HG03432 (cell line): ENCODE measurements around the gene MAGI1.

Experiments
- ATAC-seq: cut with Tn5 transposase; IDR thresholded peaks from one replicate; pipeline ENCODE4 v1.9.1; 2021; ENCODE audit warnings: mild to moderate bottlenecking, moderate library complexity; ENCODE audit not compliant: unreplicated experiment

The MAGI1 gene

DNA sequence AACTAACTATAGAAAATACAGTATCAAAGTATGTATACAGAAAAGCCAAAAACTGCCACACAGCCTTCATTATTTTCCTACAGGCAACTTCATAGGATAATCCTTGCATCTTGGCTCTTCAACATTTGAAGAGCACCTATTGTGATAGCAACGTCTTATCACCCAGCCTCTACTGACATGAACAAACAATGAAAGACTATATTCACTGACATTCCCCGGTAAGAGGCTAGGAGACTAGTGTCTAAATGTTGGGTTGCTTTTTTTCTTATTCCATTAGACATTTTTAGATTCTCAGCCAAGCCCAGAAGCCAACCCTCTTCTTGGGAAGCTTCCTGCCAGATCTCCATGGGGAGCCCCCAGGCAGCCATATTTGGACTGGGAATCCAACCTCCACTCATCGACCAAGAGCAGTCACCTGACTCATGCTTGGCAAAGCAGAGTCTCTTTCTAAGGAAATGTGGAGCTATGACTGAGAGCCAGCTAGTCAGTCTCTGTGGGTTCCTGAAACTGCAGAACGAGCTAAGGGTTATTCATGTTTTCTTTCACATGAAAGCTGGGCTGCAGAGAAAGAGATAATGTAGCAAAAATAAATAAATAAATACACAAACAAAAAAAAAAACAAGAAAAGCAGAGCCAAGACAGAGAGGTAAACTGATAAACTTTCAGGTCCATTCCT is 227.5 kb downstream of the MAGI1 start:
- ATAC-seq, result no peak

DNA sequence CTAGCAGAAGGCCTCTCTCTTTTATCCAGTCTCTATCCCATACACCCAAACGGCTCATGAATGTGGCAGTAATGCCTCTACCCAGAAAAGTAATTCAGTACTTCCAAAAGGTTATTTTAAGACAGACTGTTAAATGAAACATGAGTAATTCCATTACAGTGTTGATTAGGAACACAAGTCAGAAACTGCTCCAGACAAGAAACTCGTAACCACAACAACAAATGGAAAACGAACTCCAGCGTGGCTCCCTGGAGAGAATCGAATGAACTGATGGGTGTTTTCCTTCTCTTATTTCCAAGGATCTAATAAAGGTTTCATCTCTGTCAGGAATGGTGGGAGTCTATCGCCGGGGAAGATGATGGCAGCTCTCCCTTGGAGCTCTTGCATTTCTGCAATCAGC is 228.4 kb downstream of the MAGI1 start:
- no peak for ATAC-seq

DNA sequence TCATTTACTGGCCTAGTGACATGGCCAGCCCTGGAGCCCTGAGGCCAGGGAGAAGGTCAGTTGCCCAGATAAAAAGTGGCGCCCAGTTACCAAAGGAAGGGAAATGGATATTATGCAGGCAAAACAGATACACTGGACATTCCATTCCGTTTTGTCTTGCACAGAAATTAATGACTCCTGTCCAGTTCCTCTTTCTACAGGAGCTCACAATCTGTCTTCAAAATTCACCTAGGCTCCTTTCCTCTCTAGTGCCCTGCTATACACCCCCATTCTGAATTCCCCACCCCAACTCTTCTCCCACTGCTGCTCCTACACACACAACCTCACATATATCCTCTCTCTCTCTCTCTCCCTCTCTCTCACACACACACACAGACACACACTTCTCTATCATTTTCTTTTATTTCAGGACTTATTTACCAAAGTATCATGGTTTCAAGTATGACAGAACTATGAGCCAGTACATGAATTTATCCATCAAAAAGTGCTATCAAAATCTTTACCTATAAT is 229.0 kb downstream of the MAGI1 start:
- ATAC-seq, result no peak

DNA sequence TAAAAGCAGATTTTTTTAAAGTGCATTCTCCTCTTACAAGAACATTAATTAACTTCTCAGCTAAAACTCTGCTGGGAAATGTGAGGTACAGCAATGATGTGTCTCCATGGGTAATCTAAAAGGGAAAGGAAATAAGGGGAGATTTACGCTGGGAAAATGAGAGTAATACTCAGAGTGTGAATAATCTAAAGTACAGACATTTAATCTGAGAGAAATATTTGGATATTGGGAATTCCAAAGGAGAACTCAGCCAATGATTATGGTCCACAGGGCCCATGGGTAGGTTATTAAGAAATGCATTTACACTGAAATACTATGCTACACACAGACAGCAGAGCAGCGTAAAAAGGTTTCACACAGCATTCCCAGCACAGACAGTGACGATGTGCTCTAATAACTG is 229.9 kb downstream of the MAGI1 start:
- no peak for ATAC-seq

DNA sequence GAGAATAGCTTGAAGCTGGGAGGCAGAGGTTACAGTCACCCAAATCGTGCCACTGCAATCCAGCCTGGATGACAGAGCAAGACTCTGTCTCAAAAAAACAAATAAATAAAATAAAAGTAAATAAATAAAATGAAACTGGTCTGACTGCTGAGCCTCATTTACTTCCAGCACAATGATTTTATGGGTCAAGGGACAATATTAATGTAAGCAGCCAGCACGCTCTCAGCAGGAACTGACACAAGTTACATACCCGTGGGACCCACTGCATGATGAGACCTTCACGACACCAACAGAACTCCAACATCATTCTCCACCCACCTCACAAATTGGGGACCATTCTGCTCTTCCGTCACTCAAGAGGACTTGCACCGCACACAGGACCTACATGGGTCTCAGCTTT is 230.3 kb downstream of the MAGI1 start:
- no peak for ATAC-seq

DNA sequence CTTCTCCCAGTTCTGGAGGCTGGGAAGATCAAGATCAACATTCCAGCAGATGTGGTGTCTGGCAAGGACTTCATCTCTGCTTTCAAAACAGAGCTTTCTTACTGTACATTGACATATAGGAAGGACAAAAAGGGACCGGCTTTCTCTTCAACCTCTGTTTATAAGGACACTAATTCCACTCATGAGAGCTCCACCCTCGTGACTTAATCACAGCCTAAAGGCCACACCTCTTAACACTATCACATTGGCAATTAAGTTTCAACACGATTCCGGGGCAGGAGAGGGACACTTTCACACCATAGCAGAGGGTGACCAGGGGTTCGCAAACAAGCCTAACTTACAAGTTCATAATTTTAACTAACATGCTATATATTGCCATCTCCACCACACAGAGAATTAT is 231.5 kb downstream of the MAGI1 start:
- no peak for ATAC-seq

DNA sequence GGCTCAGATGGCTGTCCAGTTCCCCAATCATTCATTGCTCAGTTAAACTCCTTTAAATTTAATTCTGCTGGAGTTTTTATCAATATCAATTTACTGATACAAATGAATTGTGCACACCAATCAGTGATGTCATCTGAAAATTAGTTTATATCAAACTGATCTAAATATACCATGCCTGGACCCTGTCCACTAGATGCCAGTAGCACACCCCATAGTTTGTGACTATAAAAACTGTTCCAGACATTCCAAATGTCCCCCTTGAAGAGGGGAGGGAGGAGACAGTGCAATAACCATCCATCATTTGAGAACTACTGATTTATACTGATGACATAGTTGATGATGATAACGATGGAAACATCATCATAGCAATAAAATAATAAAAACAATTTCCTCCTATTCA is 232.1 kb downstream of the MAGI1 start:
- no peak for ATAC-seq

DNA sequence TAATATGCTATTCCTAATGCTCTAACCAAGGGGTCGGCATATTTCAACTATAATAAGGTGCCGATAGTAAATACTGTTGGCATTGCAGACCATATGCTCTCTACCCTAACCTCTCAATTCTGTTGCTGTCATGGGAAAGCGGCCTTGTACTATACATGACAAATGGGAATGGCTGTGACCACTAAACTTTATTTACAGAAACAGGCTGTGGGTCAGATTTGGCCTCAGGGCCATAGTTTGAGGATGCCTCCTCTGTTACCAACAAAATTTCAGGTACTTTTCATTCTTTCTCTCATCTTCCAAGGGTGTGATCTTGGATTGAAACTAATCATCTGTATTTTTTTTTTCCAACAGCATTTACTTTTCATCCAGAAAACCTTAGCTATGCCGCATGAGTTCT is 242.0 kb downstream of the MAGI1 start:
- ATAC-seq, result no peak

- no peak for ATAC-seq
These were observed 243.6 kb downstream of the MAGI1 start for GRCh38 chr3:65795166-65795565.

DNA sequence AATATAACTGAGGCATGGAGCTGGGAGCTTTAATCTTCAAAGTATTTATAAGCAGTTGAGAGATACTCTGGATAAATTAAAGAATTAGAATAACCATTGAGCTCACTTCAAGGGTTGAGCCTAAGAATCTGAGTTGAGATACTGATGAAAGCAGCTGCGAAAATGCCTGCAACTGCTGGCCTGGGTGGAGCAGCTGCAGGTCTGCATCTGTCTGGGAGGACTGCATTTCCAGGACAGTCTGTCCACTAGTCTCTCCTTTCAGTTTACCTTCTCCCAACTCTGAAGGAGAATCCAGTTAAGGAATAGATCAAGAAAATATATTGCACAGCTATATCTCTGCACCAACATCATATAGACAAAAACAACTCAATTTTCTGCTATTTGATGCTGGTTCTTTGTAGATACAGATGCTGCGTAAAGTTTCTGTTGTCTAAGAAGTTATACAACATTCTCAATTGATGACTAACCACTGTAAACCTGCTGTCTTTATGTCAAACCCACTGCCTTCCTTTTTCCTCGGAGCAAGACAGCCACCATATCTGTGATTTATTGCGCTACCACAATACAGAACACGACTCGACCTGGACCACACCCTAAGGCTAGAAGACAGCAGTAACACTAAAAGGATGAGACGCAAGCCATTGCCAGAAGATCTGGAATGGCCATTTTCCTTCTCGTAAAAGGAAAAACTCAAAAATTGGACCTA is 245.1 kb downstream of the MAGI1 start:
- ATAC-seq, result no peak

GRCh38 chr3:65788461-65788860 is 250.3 kb downstream of the MAGI1 start:
- no peak for ATAC-seq

DNA sequence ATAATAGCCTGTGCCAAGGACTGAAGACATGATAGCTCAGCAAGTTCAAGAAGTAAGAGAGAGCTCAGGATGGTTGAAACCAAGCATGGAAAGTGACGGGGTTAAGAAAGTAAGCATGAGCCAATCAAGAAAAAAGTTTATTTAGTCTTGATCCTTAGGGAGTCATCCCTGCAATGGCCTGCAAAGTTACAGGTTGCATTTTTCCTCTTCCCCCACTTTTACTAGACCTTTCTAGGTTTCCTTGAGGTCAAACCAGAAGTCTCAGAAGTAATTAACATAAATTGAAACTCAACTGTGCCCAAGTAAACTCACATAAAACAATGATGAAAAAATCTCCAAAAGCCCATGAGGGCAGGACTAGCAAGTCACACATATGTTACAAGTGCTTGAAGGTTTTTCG is 250.9 kb downstream of the MAGI1 start:
- ATAC-seq, result no peak

DNA sequence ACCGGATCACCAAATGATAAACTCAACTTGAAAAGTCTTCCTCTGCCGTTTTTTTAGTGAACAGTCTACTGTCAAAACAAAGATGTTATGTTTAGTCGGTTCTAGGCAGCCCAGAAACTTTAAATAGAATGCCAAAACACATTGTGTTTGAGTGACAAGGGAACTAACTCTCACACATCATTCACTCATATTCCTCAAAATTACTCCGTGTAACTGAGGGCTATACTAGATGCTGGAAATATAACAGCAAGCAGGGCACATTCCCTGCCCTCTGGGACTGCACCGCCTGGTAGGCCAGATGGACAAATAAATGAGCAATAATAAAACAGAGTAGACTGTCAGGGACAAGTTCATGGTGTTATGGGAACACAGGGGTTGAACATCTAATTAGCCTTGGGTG is 251.4 kb downstream of the MAGI1 start:
- ATAC-seq, result no peak

GRCh38 chr3:65786890-65787289 is 251.8 kb downstream of the MAGI1 start:
- no peak for ATAC-seq

- peak; percentile 60 for ATAC-seq
These were observed 253.6 kb downstream of the MAGI1 start for GRCh38 chr3:65785065-65785645.

DNA sequence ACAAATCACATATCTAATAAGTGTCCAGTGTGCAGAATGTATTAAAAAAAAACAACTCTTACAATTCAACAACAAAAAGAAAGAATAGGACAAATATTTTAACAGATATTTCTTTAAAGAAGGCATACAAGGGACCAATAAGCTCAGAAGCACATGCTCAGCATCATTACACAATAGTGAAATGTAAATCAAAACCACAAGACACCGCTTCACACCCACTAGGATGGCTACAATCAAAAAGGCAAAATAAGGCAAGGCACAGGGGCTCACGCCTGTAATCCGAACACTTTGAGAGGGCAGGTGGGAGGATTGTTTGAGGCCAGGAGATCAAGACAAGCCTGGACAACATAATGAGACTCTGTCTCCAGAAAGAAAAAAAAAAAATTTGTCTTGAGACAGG is 255.6 kb downstream of the MAGI1 start:
- ATAC-seq, result no peak

DNA sequence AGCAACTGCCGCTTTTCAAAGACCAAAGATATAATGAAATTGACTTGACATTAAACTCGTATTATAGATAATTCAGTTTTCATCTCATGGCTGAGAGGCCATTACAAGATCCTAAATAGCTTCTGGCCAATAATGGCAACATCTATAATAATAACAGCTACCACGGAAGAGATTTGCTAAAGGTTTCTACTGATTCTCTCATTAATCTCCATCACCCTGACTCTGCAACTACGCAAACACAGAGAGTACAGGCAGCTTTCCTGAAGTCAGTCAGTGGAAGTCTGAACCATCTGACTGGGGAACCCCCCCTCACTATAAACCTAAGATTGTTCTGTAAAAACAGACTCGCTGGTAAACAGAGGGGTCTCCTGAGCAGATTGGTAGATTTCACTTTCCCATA is 257.1 kb downstream of the MAGI1 start:
- no peak for ATAC-seq

- no peak for ATAC-seq
These were observed 259.3 kb downstream of the MAGI1 start for GRCh38 chr3:65779390-65779789.

DNA sequence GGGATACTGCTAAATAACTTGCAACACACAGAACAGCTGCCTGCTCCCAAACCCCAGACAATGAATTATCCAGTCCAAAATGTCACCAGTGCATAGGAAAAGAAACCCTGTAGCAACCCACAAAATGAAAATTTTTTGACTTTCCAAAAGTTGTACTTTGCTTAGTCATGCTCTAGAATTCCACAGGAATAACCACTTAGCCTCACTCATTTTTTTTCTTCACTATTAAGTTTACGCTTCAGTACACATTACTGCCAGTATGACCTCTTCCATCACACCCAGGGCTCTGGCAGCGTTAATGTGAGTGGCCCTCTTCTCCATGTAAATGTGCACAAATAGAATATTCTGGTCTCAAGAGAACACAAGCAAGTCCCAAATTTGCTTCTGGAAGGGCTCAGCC is 259.8 kb downstream of the MAGI1 start:
- ATAC-seq, result no peak

DNA sequence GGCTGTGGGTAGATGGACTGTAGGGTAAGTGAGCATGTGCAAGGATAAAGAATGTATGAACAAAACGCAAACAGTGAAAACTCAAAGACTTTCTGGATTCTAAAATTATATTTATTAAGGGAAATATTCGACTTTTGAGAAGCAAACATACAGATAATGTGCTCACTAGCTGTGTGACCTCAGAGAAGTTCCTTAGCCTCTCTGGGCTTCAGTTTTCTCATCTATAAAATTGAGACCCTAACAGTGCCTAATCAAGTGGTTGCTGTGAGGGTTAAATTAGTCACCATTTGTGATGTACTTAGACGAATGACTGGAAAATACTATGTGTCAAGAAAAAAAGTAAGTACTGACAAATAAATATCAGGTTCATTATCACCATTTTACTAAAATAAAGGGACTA is 261.7 kb downstream of the MAGI1 start:
- ATAC-seq, result no peak

DNA sequence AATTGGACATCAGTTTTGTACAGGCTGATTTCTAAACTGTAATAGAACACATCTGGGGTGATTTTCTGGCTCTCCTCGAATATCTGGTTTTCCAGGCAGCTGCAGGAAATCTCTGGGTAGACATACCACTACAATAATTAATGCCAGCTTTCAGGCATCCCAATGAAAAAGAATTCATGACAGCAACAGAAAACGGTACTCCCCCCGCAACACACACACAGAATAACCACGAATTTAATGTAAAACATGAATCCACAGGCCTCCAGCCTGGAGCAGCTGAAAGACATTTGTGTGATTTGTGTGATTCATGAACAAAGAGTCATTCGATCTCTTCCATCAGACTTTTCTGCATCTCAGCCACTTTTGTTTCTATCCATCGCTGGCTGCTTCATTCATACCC is 262.2 kb downstream of the MAGI1 start:
- ATAC-seq, result no peak

GRCh38 chr3:65776081-65776480 is 262.6 kb downstream of the MAGI1 start:
- ATAC-seq, result no peak
